Activated CD4-positive, alpha-beta memory T cell treated with anti-CD3 and anti-CD28 coated beads for 36 hours (primary cell): ENCODE measurements around the gene MRPS34. TPM values are rescaled to one million over a fixed set of nuclear protein-coding genes. Genes with fewer than 3 reads are reported as not detected.
"Not testable (repeated sequence)": the region's sequence is repeated elsewhere in the genome, so short reads cannot be mapped to it uniquely, and the experiment has no call there.

ENCODE experiments used
- CTCF ChIA-PET: fragments of 350-600 bp; sonication (Branson Sonifier 250); formaldehyde crosslinking; loops from one replicate; lab custom pipeline; 2021; ENCODE audit warnings: antibody characterized with exemption, inconsistent platforms; lab: Charles Lee
- POLR2A ChIA-PET: fragments of 350-600 bp; sonication (Branson Sonifier 250); formaldehyde crosslinking; loops from one replicate; lab custom pipeline; 2021; ENCODE audit warnings: antibody characterized with exemption; lab: Charles Lee
- DNase-seq: peaks from one replicate; pipeline ENCODE4 v3.0.0-alpha.2; 2020
- H3K27ac Mint-ChIP-seq: one replicate; pipeline ENCODE4 v1.8.0; 2021; ENCODE audit warnings: mixed read lengths
- H3K27me3 Mint-ChIP-seq: one replicate; pipeline ENCODE4 v1.8.0; 2021; ENCODE audit warnings: mixed read lengths
- H3K36me3 Mint-ChIP-seq: one replicate; pipeline ENCODE4 v1.8.0; 2021; ENCODE audit warnings: mixed read lengths
- H3K4me1 Mint-ChIP-seq: one replicate; pipeline ENCODE4 v1.8.0; 2021; ENCODE audit warnings: low read depth, mixed read lengths
- H3K4me3 Mint-ChIP-seq: one replicate; pipeline ENCODE4 v1.8.0; 2021; ENCODE audit warnings: mild to moderate bottlenecking, mixed read lengths
- H3K9me3 Mint-ChIP-seq: one replicate; pipeline ENCODE4 v1.8.0; 2021; ENCODE audit warnings: mixed read lengths
- intact Hi-C: fragments of 100-400 bp; cut with micrococcal nuclease; formaldehyde crosslinking; loops from one replicate; pipeline ENCODE4 v1.15.1; 2023
- total RNA-seq, 2 experiments: library from RNA; stranded (reverse); gene quantifications; one replicate each; pipeline ENCODE4 v1.2.3, GENCODE V29; 2021

MRPS34 gene
- total RNA-seq, 2 experiments from 2014 or later: 151 to 152 TPM

DNA sequence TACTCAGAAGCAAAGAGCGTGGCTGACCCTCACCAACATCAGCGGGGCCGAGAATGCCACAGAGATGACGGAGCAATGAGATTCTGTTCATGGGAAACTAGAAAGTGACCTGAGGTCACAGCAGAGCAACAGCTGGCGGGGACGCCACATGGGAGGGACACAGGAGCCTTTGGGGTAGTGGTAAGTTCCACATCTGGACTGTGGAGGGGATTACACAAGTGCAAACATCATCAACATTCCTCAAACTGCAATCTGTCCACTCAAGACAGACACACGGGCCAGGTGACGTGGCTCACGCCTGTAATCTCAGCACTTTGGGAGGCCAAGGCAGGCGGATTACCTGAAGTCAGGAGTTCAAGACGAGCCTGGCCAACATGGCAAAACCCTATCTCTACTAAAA, 42.5 kb upstream of the MRPS34 start:
- Mint-ChIP-seq H3K9me3 (no peaks in the 10 kb centered on the region), H3K4me1 (peaks cover 8% of the 10 kb centered on the region), H3K36me3 (peaks cover 11% of the 10 kb centered on the region), H3K27me3 (no peaks in the 10 kb centered on the region), H3K27ac (no peak overlapping the region), H3K4me3 (no peak overlapping the region)
- ChIA-PET POLR2A (no interaction called here), CTCF (no interaction called here)
- no peak for DNase-seq
- intact Hi-C loops: no loop called here

- ChIA-PET CTCF (interaction anchor here (0.6 to 1.0 kb wide), 3 partner anchors 26 to 212 kb away, joined by 3 read pairs; partner anchors contain the start of gene NUBP2), POLR2A (no interaction called here)
- peak overlapping the region; percentile 1 for H3K27ac Mint-ChIP-seq
- peaks cover 15% of the 10 kb centered on the region for H3K36me3 Mint-ChIP-seq
- H3K4me1 Mint-ChIP-seq: peaks cover 8% of the 10 kb centered on the region
- intact Hi-C loops: no loop called here
- H3K4me3 Mint-ChIP-seq: no peak overlapping the region
- no peaks in the 10 kb centered on the region for H3K27me3 Mint-ChIP-seq
- DNase-seq: peak; percentile 78
- no peaks in the 10 kb centered on the region for H3K9me3 Mint-ChIP-seq
These were observed 39.8 kb upstream of the MRPS34 start for GRCh38 chr16:1812732-1813163.

DNA sequence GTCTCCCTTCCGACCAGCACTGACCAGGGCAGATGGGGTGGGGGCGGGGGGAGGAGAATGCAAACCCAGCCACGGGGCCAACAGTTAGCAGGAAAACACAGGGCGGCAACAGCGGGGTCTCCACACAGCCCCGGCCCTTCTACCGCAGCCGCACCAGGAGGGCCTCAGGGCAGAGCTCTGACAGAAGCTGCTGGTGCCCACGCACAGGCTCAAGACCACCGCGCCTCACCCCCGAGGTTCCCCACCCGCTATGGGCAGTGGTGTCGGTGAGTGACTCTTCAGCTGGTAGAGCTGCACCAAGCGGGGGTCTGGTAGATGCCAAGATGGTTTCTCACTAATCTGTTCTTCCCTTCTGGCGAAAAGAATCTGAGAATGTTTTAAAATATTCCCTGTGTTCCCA, 37.6 kb upstream of the MRPS34 start:
- H3K4me3 Mint-ChIP-seq: no peak overlapping the region
- intact Hi-C loops: no loop called here
- H3K9me3 Mint-ChIP-seq: peaks cover 3% of the 10 kb centered on the region
- H3K36me3 Mint-ChIP-seq: peaks cover 24% of the 10 kb centered on the region
- DNase-seq: no peak
- no peaks in the 10 kb centered on the region for H3K27me3 Mint-ChIP-seq
- CTCF ChIA-PET: interaction anchor here (1.3 kb wide), 1 partner anchor 28 kb away, joined by 4 read pairs; the partner anchor contains the start of genes NUBP2 and SPSB3
- H3K27ac Mint-ChIP-seq: no peak overlapping the region
- POLR2A ChIA-PET: no interaction called here
- H3K4me1 Mint-ChIP-seq: peaks cover 8% of the 10 kb centered on the region

DNA sequence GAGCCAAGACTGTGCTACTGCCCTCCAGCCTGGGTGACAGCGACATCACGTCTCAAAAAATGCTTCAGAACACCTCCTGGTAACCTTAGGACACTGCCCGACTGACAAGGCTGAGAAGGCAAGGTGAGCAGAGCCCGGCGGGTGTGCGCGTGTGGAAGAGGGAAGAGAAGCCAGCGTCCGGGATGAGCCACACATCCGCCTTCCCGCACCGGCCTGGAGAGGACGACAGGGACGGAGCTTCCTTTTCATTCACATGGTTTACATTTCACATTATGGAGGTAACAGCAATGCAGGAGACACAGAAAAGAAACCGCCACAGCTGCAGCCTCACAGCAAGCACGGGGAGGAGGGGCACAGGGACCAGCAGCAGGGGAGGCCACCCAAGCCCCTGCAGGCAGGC, 37.2 kb upstream of the MRPS34 start:
- H3K36me3 Mint-ChIP-seq: peaks cover 21% of the 10 kb centered on the region
- ChIA-PET POLR2A (no interaction called here), CTCF (no interaction called here)
- peaks cover 3% of the 10 kb centered on the region for H3K9me3 Mint-ChIP-seq
- no peak overlapping the region for H3K27ac Mint-ChIP-seq
- peaks cover 8% of the 10 kb centered on the region for H3K4me1 Mint-ChIP-seq
- intact Hi-C loops: no loop called here
- H3K4me3 Mint-ChIP-seq: no peak overlapping the region
- no peaks in the 10 kb centered on the region for H3K27me3 Mint-ChIP-seq
- no peak for DNase-seq

GRCh38 chr16:1809281-1809801, 36.4 kb upstream of the MRPS34 start:
- H3K4me3 Mint-ChIP-seq: no peak overlapping the region
- H3K27ac Mint-ChIP-seq: no peak overlapping the region
- intact Hi-C loops: no loop called here
- CTCF ChIA-PET: no interaction called here
- no peaks in the 10 kb centered on the region for H3K27me3 Mint-ChIP-seq
- peaks cover 3% of the 10 kb centered on the region for H3K9me3 Mint-ChIP-seq
- POLR2A ChIA-PET: no interaction called here
- peaks cover 8% of the 10 kb centered on the region for H3K4me1 Mint-ChIP-seq
- H3K36me3 Mint-ChIP-seq: peaks cover 19% of the 10 kb centered on the region
- no peak for DNase-seq

- POLR2A ChIA-PET: no interaction called here
- H3K27me3 Mint-ChIP-seq: no peaks in the 10 kb centered on the region
- intact Hi-C loops: no loop called here
- peaks cover 19% of the 10 kb centered on the region for H3K36me3 Mint-ChIP-seq
- H3K9me3 Mint-ChIP-seq: peaks cover 3% of the 10 kb centered on the region
- H3K4me3 Mint-ChIP-seq: no peak overlapping the region
- CTCF ChIA-PET: no interaction called here
- DNase-seq: no peak
- H3K27ac Mint-ChIP-seq: no peak overlapping the region
- peaks cover 8% of the 10 kb centered on the region for H3K4me1 Mint-ChIP-seq
These were observed 35.8 kb upstream of the MRPS34 start for GRCh38 chr16:1808691-1809090.

- H3K27ac Mint-ChIP-seq: no peak overlapping the region
- POLR2A ChIA-PET: no interaction called here
These were observed 34.7 kb upstream of the MRPS34 start for GRCh38 chr16:1807626-1808025.

GRCh38 chr16:1800701-1801100, 27.8 kb upstream of the MRPS34 start:
- H3K4me3 Mint-ChIP-seq: no peak overlapping the region
- no peak for DNase-seq
- H3K4me1 Mint-ChIP-seq: no peaks in the 10 kb centered on the region
- H3K9me3 Mint-ChIP-seq: peaks cover 25% of the 10 kb centered on the region
- ChIA-PET POLR2A (no interaction called here), CTCF (interaction anchor here (1.3 kb wide), 1 partner anchor 27 kb away, joined by 3 read pairs; no protein-coding TSS in a partner anchor)
- peaks cover 6% of the 10 kb centered on the region for H3K36me3 Mint-ChIP-seq
- intact Hi-C loops: no loop called here
- H3K27ac Mint-ChIP-seq: no peak overlapping the region
- no peaks in the 10 kb centered on the region for H3K27me3 Mint-ChIP-seq

More at GRCh38 chr16:1807626-1808025, 34.7 kb upstream of the MRPS34 start:
- no peaks in the 10 kb centered on the region for H3K27me3 Mint-ChIP-seq
- H3K4me1 Mint-ChIP-seq: peaks cover under 1% of the 10 kb centered on the region
- H3K9me3 Mint-ChIP-seq: peaks cover 3% of the 10 kb centered on the region
- peaks cover 18% of the 10 kb centered on the region for H3K36me3 Mint-ChIP-seq
- intact Hi-C loops: no loop called here
- CTCF ChIA-PET: no interaction called here
- DNase-seq: no peak
- H3K4me3 Mint-ChIP-seq: no peak overlapping the region

- H3K27ac Mint-ChIP-seq, H3K4me3 Mint-ChIP-seq, H3K36me3 Mint-ChIP-seq, DNase-seq, H3K27me3 Mint-ChIP-seq, intact Hi-C loops, H3K4me1 Mint-ChIP-seq, POLR2A ChIA-PET: not testable (repeated sequence)
- H3K9me3 Mint-ChIP-seq: peaks cover 25% of the 10 kb centered on the region
- CTCF ChIA-PET: interaction anchor here (1.3 kb wide), 1 partner anchor 25 kb away, joined by 3 read pairs; no protein-coding TSS in a partner anchor
These were observed 26.3 kb upstream of the MRPS34 start for GRCh38 chr16:1799263-1799662.

GRCh38 chr16:1794908-1795666, 22.2 kb upstream of the MRPS34 start:
- CTCF ChIA-PET: no interaction called here
- POLR2A ChIA-PET: no interaction called here
- intact Hi-C loops: no loop called here
- Mint-ChIP-seq H3K4me3 (no peak overlapping the region), H3K9me3 (peaks cover 22% of the 10 kb centered on the region), H3K27me3 (no peaks in the 10 kb centered on the region), H3K4me1 (no peaks in the 10 kb centered on the region), H3K27ac (no peak overlapping the region), H3K36me3 (peaks cover 5% of the 10 kb centered on the region)
- no peak for DNase-seq

GRCh38 chr16:1794221-1794871, 21.4 kb upstream of the MRPS34 start:
- no peak for DNase-seq
- ChIA-PET CTCF (no interaction called here), POLR2A (no interaction called here)
- Mint-ChIP-seq H3K4me3 (no peak overlapping the region), H3K9me3 (peaks cover 15% of the 10 kb centered on the region), H3K36me3 (peaks cover 4% of the 10 kb centered on the region), H3K27me3 (no peaks in the 10 kb centered on the region), H3K4me1 (no peaks in the 10 kb centered on the region), H3K27ac (no peak overlapping the region)
- intact Hi-C loops: no loop called here

DNA sequence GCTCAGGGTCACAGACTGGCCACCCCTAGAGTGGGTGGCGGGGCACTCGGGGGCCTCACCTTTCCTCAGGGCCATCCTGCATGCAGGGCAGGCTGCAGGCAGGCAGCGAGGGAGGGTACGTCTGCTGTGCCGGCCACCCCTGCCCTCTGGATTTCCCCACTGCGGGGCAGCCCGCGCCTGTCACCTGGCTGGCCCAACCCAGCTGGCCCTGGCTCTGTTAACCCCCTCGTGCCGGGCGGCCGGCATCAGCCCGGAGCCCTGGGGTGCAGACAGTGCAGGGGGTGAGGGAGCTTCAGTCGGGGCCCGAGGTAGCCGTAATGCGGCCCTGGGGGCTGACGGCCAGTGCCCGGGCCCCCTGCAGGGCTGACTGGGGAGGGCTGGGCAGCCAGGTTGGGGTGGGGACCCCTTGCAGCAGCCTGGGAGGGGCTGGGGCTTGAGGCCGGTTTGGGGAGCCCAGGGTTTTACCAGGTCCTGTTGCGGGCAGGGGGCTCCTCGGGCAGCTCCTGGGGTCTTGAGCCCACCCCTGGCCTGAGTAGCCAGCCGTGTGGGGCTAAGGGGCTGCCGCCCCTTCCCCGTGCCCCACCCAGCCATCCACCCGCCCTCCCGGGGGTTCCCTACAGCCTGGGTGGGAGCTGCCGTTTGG, 20.8 kb upstream of the MRPS34 start, which contains the start of gene IGFALS:
Gene IGFALS (minus strand): TSS at position 128 of the 643 bp plus-strand sequence. CDS start 53 bp downstream, at position 75.
- POLR2A ChIA-PET: interaction anchor here (1.2 kb wide), 1 partner anchor 13 kb away, joined by 3 read pairs; no protein-coding TSS in a partner anchor
- H3K4me1 Mint-ChIP-seq: no peaks in the 10 kb centered on the region
- no peak within 1 kb of the TSS for H3K4me3 Mint-ChIP-seq
- CTCF ChIA-PET: no interaction called here
- H3K36me3 Mint-ChIP-seq: peaks cover 7% of the 10 kb centered on the region
- no peaks in the 10 kb centered on the region for H3K27me3 Mint-ChIP-seq
- intact Hi-C loops: no loop called here
- DNase-seq: no peak
- peaks cover 8% of the 10 kb centered on the region for H3K9me3 Mint-ChIP-seq
- H3K27ac Mint-ChIP-seq: no peak within 1 kb of the TSS
